HEK293T (cell line): ENCODE data around the gene DDX20.

ENCODE experiments used
- BHLHE40 ChIP-seq: fragments of 450-650 bp; IDR thresholded peaks from 2 replicates; pipeline ENCODE4 v1.6.1; 2016; ENCODE audit warnings: mild to moderate bottlenecking, moderate library complexity, borderline replicate concordance
- HDGF ChIP-seq: fragments of 450-650 bp; IDR thresholded peaks from 2 replicates; pipeline ENCODE4 v1.6.1; 2017; ENCODE audit warnings: antibody characterized with exemption, borderline replicate concordance
- PKNOX1 ChIP-seq: fragments of 450-650 bp; IDR thresholded peaks from 2 replicates; pipeline ENCODE4 v1.6.1; 2016
- SUZ12 ChIP-seq: fragments of 450-650 bp; IDR thresholded peaks from 2 replicates; pipeline ENCODE4 v1.6.1; 2016; ENCODE audit warnings: mild to moderate bottlenecking

- TF ChIP-seq HDGF (no peak), PKNOX1 (no peak), SUZ12 (no peak), BHLHE40 (no peak)
Observed at GRCh38 chr1:111742938-111743549, 12.7 kb upstream of the DDX20 start.
